GM20000 (cell line): ENCODE measurements around the gene ADAT2.
"Not testable (repeated sequence)": the region's sequence is repeated elsewhere in the genome, so short reads cannot be mapped to it uniquely, and the experiment has no call there.

ENCODE experiments used
- DNase-seq: peaks from one replicate; pipeline ENCODE4 v3.0.0; 2012; ENCODE audit warnings: low spot score
- TF ChIP-seq, protein P1 (sequence below): IDR thresholded peaks from 2 replicates; pipeline ENCODE4 v1.5.1; 2012; ENCODE audit warnings: mild to moderate bottlenecking, control low read depth; ENCODE audit errors: extremely low read depth, missing control alignments

The ADAT2 gene

DNA sequence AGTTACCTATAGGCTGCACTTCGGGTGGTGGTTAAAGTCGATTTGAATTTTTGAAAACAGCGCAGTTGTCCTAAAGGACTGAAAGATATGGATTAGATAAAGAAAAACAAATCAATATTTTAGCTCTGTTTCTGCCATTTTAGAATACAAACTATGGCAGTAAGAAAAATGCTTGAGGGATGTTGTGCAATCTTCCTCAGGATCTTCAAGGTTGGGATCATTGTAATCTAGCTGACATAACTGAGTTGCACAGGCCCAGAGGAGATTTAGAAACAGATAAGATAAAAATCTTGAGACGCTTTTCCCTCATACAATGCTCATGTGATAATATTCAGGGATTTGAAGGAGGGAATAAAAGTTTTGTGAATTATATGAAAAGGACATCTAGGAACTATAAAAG lies 1.0 kb upstream of the ADAT2 start:
- DNase-seq = no peak

DNA sequence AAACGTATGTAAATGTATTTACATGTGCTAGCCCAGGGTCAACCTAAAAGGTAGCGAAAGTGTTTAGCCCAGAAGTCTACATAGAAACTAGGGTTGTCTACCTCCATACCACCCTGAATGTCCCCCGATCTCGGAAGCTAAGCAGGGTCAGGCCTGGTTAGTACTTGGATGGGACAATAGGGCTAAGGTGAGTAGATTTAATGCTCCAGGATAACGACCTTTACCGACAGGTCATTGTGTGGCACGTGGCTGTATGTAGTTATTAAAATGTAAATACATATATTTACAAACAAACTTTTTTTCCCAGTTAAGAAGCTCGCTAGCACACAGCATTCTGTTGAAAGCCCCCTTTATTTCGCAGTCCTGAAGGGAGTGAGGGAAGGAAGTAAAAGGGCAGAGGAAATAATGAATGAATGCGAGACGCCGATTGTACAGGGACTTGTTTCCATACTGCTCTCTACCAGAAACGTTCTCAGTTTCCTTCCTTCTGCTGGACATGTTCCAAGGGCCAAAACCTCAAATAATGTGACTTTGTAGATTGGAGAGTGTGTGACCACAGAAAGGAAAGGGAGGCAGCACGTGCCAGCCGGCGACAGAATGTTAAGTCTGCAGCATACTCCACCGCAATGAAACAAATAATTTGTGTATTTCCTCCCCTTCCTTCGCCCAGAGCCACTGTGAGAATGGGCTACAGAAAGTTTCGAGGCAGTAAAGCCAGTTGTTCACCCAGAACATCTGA lies 612 bp downstream of the ADAT2 start:
- TF ChIP-seq, protein P1, sequence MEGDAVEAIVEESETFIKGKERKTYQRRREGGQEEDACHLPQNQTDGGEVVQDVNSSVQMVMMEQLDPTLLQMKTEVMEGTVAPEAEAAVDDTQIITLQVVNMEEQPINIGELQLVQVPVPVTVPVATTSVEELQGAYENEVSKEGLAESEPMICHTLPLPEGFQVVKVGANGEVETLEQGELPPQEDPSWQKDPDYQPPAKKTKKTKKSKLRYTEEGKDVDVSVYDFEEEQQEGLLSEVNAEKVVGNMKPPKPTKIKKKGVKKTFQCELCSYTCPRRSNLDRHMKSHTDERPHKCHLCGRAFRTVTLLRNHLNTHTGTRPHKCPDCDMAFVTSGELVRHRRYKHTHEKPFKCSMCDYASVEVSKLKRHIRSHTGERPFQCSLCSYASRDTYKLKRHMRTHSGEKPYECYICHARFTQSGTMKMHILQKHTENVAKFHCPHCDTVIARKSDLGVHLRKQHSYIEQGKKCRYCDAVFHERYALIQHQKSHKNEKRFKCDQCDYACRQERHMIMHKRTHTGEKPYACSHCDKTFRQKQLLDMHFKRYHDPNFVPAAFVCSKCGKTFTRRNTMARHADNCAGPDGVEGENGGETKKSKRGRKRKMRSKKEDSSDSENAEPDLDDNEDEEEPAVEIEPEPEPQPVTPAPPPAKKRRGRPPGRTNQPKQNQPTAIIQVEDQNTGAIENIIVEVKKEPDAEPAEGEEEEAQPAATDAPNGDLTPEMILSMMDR = no peak

More for the DNA sequence above, 1.0 kb upstream of the ADAT2 start:
- TF ChIP-seq, protein P1 = no peak

DNA sequence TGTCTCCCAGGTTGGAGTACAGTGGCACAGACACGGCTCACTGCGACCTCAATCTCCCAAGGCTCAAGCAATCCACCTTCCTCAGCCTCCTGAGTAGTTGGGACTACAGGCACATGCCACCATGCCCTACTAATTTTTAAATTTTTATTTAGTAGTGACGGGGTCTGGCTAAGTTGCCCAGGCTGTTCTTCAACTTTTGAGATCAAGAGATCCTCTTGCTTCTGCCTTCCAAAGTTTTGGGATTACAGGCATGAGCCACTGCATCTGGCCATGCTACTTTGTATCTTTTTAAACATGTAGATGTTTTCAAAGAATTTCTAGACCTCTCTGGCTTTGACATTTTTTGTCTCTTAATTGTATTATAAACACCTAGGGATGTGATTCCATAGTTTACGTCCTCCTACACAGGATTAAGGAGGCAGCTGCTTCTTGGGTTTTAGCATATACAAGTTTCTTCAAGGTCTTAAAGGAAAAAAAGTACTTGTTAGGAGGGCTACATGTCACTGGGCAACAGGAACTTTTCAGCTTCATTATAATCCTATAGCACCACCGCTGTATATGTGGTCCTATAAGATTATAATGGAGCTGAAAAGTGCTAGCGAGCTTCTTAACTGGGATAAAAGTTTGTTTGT lies 1.3 kb downstream of the ADAT2 start:
- no peak for DNase-seq
- TF ChIP-seq, protein P1 = no peak

More for the DNA sequence above, 612 bp downstream of the ADAT2 start:
- peak; percentile 19 for DNase-seq

DNA sequence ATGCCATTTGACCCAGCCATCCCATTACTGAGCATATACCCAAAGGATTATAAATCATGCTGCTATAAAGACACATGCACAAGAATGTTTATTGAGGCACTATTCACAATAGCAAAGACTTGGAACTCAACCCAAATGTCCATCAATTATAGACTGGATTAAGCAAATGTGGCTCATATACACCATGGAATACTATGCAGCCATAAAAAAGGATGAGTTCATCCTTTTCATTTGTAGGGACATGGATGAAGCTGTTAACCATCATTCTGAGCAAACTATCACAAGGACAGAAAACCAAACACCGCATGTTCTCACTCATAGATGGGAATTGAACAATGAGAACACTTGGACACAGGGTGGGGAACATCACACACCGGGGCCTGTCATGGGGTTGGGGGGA lies 2.6 kb downstream of the ADAT2 start:
- not testable (repeated sequence) for DNase-seq

DNA sequence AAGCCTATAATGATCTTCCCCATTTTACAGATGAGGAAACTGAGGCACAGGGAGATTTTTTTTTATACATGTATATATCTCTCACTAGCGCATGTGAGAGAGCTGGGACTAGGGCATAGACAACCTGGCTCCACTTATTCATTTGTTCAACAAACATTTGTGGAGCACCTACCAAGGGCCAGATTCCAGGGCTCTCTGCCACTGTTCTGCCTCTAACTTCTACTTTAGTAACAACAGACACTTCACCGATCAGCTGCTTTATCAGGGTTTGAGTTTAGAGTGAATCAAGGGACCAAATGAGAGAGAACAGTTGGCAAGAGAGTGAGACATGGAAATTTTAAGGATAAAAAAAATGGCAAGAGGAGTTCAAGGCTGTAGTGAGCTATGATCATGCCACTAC lies 7.4 kb downstream of the ADAT2 start:
- TF ChIP-seq, protein P1 = no peak
- DNase-seq = no peak

DNA sequence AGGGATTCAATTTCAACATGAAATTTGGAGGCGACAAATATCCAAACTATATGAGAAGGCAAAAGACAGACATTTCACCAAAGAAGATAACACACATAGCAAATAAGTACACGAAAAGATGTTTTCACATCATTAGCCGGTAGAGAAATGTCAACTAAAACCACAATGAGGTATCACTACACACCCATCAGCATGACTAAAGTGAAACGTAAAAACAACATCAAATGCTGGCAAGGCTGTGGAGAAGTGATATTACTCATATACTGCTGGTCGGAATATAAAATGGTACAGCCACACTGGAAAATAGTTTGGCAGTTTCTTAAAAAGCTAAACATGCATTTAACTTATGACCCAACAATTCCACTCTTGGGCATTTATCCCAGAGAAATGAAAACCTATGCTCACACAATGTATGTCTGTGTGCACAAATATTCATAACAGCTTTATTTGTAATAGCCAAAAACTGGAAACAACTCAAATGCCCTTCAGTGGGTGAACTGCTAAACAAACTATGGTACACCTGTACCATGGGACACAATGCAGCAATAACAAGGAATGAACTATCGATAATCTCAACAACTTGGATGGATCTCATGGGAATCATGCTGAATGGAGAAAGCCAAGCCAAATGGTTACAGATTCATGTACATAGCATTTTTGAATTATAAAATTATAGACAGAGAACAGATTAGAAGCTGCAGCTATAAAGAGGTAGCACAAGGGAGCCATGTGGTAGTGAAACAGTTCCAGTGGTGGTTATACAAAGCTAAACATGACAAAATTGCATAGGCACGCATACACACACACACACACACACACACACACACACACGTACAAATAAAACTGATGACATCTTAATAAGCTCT lies 8.6 kb downstream of the ADAT2 start:
- no peak for DNase-seq
- TF ChIP-seq, protein P1 = no peak

DNA sequence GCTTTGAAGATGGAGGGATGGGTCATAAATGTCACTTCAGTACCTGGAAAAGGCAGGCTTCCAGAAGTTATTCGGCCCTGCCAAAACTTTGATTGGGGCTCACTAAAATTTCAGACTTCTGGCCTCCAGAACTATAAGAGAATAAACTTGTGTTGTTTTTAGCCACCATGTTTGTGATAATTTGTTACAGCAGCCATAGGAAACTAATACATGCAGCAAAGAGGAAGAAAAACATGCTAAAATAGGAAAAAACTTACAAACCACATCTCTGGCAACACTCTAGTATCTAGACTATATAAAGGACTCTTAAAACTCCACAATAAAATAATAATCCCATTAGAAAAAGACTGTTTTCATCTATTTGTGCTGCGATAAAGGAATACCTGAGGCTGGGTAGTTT lies 9.5 kb downstream of the ADAT2 start:
- TF ChIP-seq, protein P1 = no peak
- no peak for DNase-seq
